Neural progenitor cell (in vitro differentiated cells): Measurements from ENCODE around the gene PDXP. TPM values are rescaled to one million over a fixed set of nuclear protein-coding genes. Genes with fewer than 3 reads are reported as not detected.

ENCODE experiments used
- DNase-seq: peaks from one replicate; pipeline ENCODE4 v3.0.0-alpha.2; 2016; ENCODE audit warnings: low spot score
- H2AFZ ChIP-seq: fragments of 200-600 bp; sonication (generic); replicated peaks from 2 replicates; pipeline ENCODE4 v1.6.1; 2016; ENCODE audit warnings: antibody characterized with exemption
- H3F3A ChIP-seq: fragments of 200-600 bp; sonication (generic); 2 replicates; pipeline ENCODE4 v1.6.1; 2016; ENCODE audit warnings: antibody characterized with exemption, low read depth
- H3K27ac ChIP-seq: fragments of 200-600 bp; sonication (generic); 2 replicates; pipeline ENCODE4 v1.5.1; 2016; ENCODE audit warnings: mild to moderate bottlenecking
- H3K27me3 ChIP-seq: fragments of 200-600 bp; sonication (generic); 2 replicates; pipeline ENCODE4 v1.6.1; 2016; ENCODE audit warnings: mild to moderate bottlenecking, moderate library complexity
- H3K36me3 ChIP-seq: fragments of 200-600 bp; sonication (generic); 2 replicates; pipeline ENCODE4 v1.5.1; 2016
- H3K4me1 ChIP-seq: fragments of 200-600 bp; sonication (generic); 2 replicates; pipeline ENCODE4 v1.6.1; 2016; ENCODE audit warnings: mixed run types
- H3K4me2 ChIP-seq: fragments of 200-600 bp; sonication (generic); 2 replicates; pipeline ENCODE4 v1.6.1; 2016
- H3K4me3 ChIP-seq: fragments of 200-600 bp; sonication (generic); 2 replicates; pipeline ENCODE4 v1.5.1; 2016
- H3K79me2 ChIP-seq: fragments of 200-600 bp; sonication (generic); 2 replicates; pipeline ENCODE4 v1.6.1; 2016; ENCODE audit warnings: low read depth
- H3K9ac ChIP-seq: fragments of 200-600 bp; sonication (generic); 2 replicates; pipeline ENCODE4 v1.6.1; 2016
- H3K9me3 ChIP-seq: fragments of 200-600 bp; sonication (generic); 2 replicates; pipeline ENCODE4 v1.5.1; 2016; ENCODE audit warnings: low read depth
- H4K20me1 ChIP-seq: fragments of 200-600 bp; sonication (generic); 2 replicates; pipeline ENCODE4 v1.6.1; 2016; ENCODE audit warnings: low read depth
- H3K27ac Mint-ChIP-seq: 3 replicates; pipeline ENCODE4 v1.8.0; 2021; ENCODE audit warnings: mixed read lengths
- H3K27me3 Mint-ChIP-seq: 2 replicates; pipeline ENCODE4 v1.8.0; 2022; ENCODE audit warnings: low read depth, mild to moderate bottlenecking, inconsistent platforms, moderate library complexity, mixed read lengths; ENCODE audit not compliant: insufficient read depth
- H3K36me3 Mint-ChIP-seq: 3 replicates; pipeline ENCODE4 v1.8.0; 2021; ENCODE audit warnings: mixed read lengths
- H3K4me1 Mint-ChIP-seq: 3 replicates; pipeline ENCODE4 v1.8.0; 2021; ENCODE audit warnings: mixed read lengths
- H3K4me3 Mint-ChIP-seq: 3 replicates; pipeline ENCODE4 v1.8.0; 2021; ENCODE audit warnings: mild to moderate bottlenecking, moderate library complexity, mixed read lengths
- H3K9me3 Mint-ChIP-seq: 3 replicates; pipeline ENCODE4 v1.8.0; 2020; ENCODE audit warnings: mixed read lengths
- EZH2 ChIP-seq: fragments of 200-600 bp; sonication (generic); IDR thresholded peaks from 2 replicates; pipeline ENCODE4 v1.6.1; 2017; ENCODE audit warnings: antibody characterized with exemption, mild to moderate bottlenecking, moderate library complexity
- EZH2phosphoT487 ChIP-seq: fragments of 200-600 bp; sonication (generic); IDR thresholded peaks from 2 replicates; pipeline ENCODE4 v1.6.1; 2017; ENCODE audit warnings: antibody characterized with exemption
- total RNA-seq: library from RNA; depleted of rRNA; stranded (reverse); fragments of >200 nt; gene quantifications from 2 replicates; pipeline ENCODE4 v1.2.3, GENCODE V29; 2015; ENCODE audit warnings: low replicate concordance
- TF ChIP-seq, protein P1 (sequence below): fragments of 200-600 bp; sonication (generic); IDR thresholded peaks from 2 replicates; pipeline ENCODE4 v1.5.1; 2017; ENCODE audit warnings: antibody characterized with exemption, mild to moderate bottlenecking

PDXP gene
- total RNA-seq, 1 donor from 2014 or later = 25.1 TPM

DNA sequence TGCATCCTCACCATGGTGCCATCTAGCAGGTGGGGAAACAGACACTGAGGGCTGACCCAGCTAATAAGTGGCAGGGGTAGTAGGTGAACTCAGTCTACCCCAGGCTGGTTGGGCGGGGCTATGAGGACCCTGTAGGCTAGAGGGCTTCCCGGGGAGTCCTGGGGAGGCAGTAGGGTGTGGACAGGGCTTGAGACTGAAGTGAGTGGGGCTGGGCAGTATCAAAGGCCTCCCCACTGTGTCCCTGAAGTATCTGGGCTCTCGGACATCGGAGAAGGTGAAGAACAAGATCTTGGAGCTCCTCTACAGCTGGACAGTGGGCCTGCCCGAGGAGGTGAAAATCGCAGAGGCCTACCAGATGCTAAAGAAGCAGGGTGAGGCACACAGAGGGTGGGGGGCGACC is 38.5 kb upstream of the PDXP start:
- H3K36me3 ChIP-seq = no peaks in the 10 kb centered on the region
- H3K79me2 ChIP-seq = no peaks in the 10 kb centered on the region
- H2AFZ ChIP-seq = no peak overlapping the region
- H3K27me3 ChIP-seq = no peaks in the 10 kb centered on the region
- H3K27ac ChIP-seq = no peak overlapping the region
- H3K4me1 ChIP-seq = peaks cover 4% of the 10 kb centered on the region
- H3K9ac ChIP-seq = no peak overlapping the region
- H3K27me3 Mint-ChIP-seq = no peaks in the 10 kb centered on the region
- H3K36me3 Mint-ChIP-seq = peaks cover 11% of the 10 kb centered on the region
- no peak overlapping the region for H3K27ac Mint-ChIP-seq
- no peaks in the 10 kb centered on the region for H3K9me3 ChIP-seq
- no peak overlapping the region for H3K4me2 ChIP-seq
- no peaks in the 10 kb centered on the region for H3K9me3 Mint-ChIP-seq
- peaks cover 7% of the 10 kb centered on the region for H3K4me1 Mint-ChIP-seq
- H4K20me1 ChIP-seq = no peaks in the 10 kb centered on the region
- no peak overlapping the region for H3K4me3 ChIP-seq
- DNase-seq = no peak
- H3F3A ChIP-seq = peaks cover 5% of the 10 kb centered on the region
- TF ChIP-seq EZH2phosphoT487 = no peak
- no peak overlapping the region for H3K4me3 Mint-ChIP-seq

- Mint-ChIP-seq H3K9me3 (no peaks in the 10 kb centered on the region), H3K36me3 (peaks cover 11% of the 10 kb centered on the region), H3K27me3 (no peaks in the 10 kb centered on the region), H3K4me1 (peaks cover 7% of the 10 kb centered on the region), H3K4me3 (no peak overlapping the region), H3K27ac (no peak overlapping the region)
- no peaks in the 10 kb centered on the region for H4K20me1 ChIP-seq
- H3K4me3 ChIP-seq = no peak overlapping the region
- no peaks in the 10 kb centered on the region for H3K79me2 ChIP-seq
- H3K4me2 ChIP-seq = no peak overlapping the region
- peaks cover 4% of the 10 kb centered on the region for H3K4me1 ChIP-seq
- H3K9me3 ChIP-seq = no peaks in the 10 kb centered on the region
- H3K27me3 ChIP-seq = no peaks in the 10 kb centered on the region
- no peak overlapping the region for H3K27ac ChIP-seq
- H3F3A ChIP-seq = peaks cover 5% of the 10 kb centered on the region
- H2AFZ ChIP-seq = no peak overlapping the region
- H3K9ac ChIP-seq = no peak overlapping the region
- H3K36me3 ChIP-seq = no peaks in the 10 kb centered on the region
- TF ChIP-seq EZH2phosphoT487 (no peak), EZH2 (no peak)
- TF ChIP-seq, protein P1, sequence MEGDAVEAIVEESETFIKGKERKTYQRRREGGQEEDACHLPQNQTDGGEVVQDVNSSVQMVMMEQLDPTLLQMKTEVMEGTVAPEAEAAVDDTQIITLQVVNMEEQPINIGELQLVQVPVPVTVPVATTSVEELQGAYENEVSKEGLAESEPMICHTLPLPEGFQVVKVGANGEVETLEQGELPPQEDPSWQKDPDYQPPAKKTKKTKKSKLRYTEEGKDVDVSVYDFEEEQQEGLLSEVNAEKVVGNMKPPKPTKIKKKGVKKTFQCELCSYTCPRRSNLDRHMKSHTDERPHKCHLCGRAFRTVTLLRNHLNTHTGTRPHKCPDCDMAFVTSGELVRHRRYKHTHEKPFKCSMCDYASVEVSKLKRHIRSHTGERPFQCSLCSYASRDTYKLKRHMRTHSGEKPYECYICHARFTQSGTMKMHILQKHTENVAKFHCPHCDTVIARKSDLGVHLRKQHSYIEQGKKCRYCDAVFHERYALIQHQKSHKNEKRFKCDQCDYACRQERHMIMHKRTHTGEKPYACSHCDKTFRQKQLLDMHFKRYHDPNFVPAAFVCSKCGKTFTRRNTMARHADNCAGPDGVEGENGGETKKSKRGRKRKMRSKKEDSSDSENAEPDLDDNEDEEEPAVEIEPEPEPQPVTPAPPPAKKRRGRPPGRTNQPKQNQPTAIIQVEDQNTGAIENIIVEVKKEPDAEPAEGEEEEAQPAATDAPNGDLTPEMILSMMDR = no peak
- no peak for DNase-seq
Measured at GRCh38 chr22:37621352-37621860, 37.1 kb upstream of the PDXP start.

DNA sequence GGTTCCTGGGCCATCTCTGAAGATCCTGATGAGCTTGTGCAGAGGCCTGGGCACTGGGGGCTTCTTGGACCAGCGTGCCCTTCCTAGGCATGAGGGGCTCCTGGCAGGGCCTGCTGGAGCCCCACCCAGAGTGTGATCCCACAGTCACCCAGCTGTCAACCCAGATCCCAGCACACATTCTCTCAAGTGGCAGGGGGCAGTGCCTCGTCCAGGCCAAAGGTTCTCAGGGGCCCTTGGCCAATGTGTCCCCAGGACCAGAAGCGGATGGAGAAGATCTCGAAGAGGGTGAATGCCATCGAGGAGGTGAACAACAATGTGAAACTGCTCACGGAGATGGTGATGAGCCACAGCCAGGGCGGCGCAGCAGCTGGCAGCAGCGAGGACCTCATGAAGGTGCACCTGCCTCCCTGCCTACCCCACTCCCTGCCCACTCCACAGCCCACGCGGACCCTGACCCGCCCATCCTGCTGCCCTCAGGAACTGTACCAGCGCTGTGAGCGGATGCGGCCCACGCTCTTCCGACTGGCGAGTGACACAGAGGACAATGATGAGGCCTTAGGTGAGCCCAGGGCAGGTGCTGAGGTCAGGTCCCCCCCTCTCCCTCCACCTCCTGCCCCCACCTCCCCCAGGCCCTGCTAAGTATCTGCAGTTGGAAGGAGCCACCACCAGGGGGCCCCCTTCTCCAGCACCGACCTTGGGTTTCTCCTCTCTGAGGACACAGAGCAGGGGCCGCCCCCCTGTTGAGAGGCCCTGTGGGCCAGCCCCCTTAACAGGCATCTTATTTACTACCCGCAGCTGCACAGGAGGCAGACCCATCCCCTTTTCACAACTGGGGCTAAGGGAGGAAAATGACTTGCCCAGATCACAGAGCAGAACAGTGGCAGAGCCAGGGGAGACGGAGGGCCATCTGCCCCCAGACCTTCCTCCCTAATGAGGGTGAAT is 35.2 kb upstream of the PDXP start:
- no peaks in the 10 kb centered on the region for H3K36me3 ChIP-seq
- H3K4me3 Mint-ChIP-seq = no peak overlapping the region

More for the DNA sequence above, 35.2 kb upstream of the PDXP start:
- no peak for TF ChIP-seq EZH2
- TF ChIP-seq, protein P1 = peak; percentile 97
- Mint-ChIP-seq H3K36me3 (peaks cover 11% of the 10 kb centered on the region), H3K27me3 (peaks cover 2% of the 10 kb centered on the region), H3K27ac (peak overlapping the region; percentile 63), H3K4me1 (peaks cover 7% of the 10 kb centered on the region), H3K9me3 (no peaks in the 10 kb centered on the region)
- Histone ChIP-seq H3K27ac (no peak overlapping the region), H3F3A (peaks cover 5% of the 10 kb centered on the region), H3K9ac (no peak overlapping the region), H4K20me1 (no peaks in the 10 kb centered on the region), H3K4me3 (no peak overlapping the region), H3K79me2 (no peaks in the 10 kb centered on the region), H3K4me2 (no peak overlapping the region), H3K9me3 (no peaks in the 10 kb centered on the region), H2AFZ (no peak overlapping the region), H3K27me3 (no peaks in the 10 kb centered on the region), H3K4me1 (peaks cover 4% of the 10 kb centered on the region)
- DNase-seq = peak; percentile 86
